HFF-Myc (cell line): ENCODE data around the gene HMX2.

Experiments used
- DNase-seq: peaks from one replicate; pipeline ENCODE4 v3.0.0-alpha.2; 2011; ENCODE audit warnings: low read depth; ENCODE audit errors: extremely low read depth
- H3K4me3 ChIP-seq: replicated peaks from 2 replicates; pipeline ENCODE4 v1.5.1; 2011; ENCODE audit warnings: low read depth, mild to moderate bottlenecking, control low read depth, low read length
- CTCF ChIP-seq: IDR thresholded peaks from 2 replicates; pipeline ENCODE4 v1.5.1; 2012; ENCODE audit warnings: mild to moderate bottlenecking, low read depth, low read length, control low read depth; ENCODE audit errors: missing control alignments

HMX2 gene

GRCh38 chr10:123117644-123118417, 30.1 kb upstream of the HMX2 start:
- no peak for DNase-seq
- no peak overlapping the region for H3K4me3 ChIP-seq
- TF ChIP-seq CTCF = no peak

- H3K4me3 ChIP-seq = no peak overlapping the region
- no peak for DNase-seq
- TF ChIP-seq CTCF = no peak
Measured at GRCh38 chr10:123119081-123119480, 28.9 kb upstream of the HMX2 start.

GRCh38 chr10:123126246-123126645, 21.7 kb upstream of the HMX2 start:
- DNase-seq = no peak
- no peak for TF ChIP-seq CTCF
- no peak overlapping the region for H3K4me3 ChIP-seq

GRCh38 chr10:123129618-123130271, 18.2 kb upstream of the HMX2 start:
- no peak for DNase-seq
- no peak overlapping the region for H3K4me3 ChIP-seq
- TF ChIP-seq CTCF = no peak

GRCh38 chr10:123132576-123133477, 15.1 kb upstream of the HMX2 start:
- TF ChIP-seq CTCF = peak; percentile 92
- DNase-seq = peak; percentile 67
- peak overlapping the region; percentile 18; the same call in 1 of the 2 replicates for H3K4me3 ChIP-seq

- no peak for TF ChIP-seq CTCF
- no peak for DNase-seq
- H3K4me3 ChIP-seq = no peak overlapping the region
Measured at GRCh38 chr10:123133541-123134342, 14.2 kb upstream of the HMX2 start.
